ENCODE results near the gene EIF5A2. TPM values are rescaled to one million over a fixed set of nuclear protein-coding genes. Genes with fewer than 3 reads are reported as not detected.
"Not testable (repeated sequence)": the region's sequence is repeated elsewhere in the genome, so short reads cannot be mapped to it uniquely, and the experiment has no call there.

EIF5A2 gene
- polyA plus RNA-seq, 4 donors, result 4.2 to 9.1 (median 6.9) TPM

GRCh38 chr3:170897199-170897598 is 11.2 kb downstream of the EIF5A2 start:
- DNase-seq (ENCODE audit: low read depth in 4 of 4, low spot score in 2 of 4), result not testable (repeated sequence)

GRCh38 chr3:170896781-170897180 is 11.7 kb downstream of the EIF5A2 start:
- DNase-seq (ENCODE audit: low read depth in 4 of 4, low spot score in 2 of 4), result no peak

- not testable (repeated sequence) for DNase-seq (ENCODE audit: low read depth in 4 of 4, low spot score in 2 of 4)
These were observed 12.1 kb downstream of the EIF5A2 start for GRCh38 chr3:170896333-170896732.

DNA sequence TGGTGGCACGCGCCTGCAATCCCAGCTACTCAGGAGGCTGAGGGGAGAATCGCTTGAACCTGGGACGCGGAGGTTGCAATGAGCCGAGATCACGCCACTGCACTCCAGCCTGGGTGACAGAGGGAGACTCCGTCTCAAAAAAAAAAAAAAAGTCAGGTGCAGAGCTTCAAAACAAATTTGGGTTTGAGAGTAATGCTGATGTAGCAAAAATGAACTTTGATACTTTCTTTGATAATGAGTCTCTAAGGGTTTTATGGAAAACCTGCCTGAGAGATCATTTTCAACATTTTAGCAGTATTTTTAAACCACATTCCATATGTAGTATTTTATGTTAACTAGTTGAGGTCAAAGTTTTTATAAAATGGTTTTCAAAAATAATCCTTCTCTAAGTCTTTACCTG is 14.5 kb downstream of the EIF5A2 start:
- no peak for DNase-seq (ENCODE audit: low read depth in 4 of 4, low spot score in 2 of 4)

GRCh38 chr3:170889630-170890029 is 18.8 kb downstream of the EIF5A2 start:
- DNase-seq (ENCODE audit: low read depth in 4 of 4, low spot score in 2 of 4), result no peak

- DNase-seq (ENCODE audit: low read depth in 4 of 4, low spot score in 2 of 4), result no peak
These were observed 19.3 kb downstream of the EIF5A2 start for GRCh38 chr3:170889132-170889531.

GRCh38 chr3:170884109-170884930 is 24.1 kb downstream of the EIF5A2 start:
- DNase-seq (ENCODE audit: low read depth in 4 of 4, low spot score in 2 of 4), result not testable (repeated sequence)

DNA sequence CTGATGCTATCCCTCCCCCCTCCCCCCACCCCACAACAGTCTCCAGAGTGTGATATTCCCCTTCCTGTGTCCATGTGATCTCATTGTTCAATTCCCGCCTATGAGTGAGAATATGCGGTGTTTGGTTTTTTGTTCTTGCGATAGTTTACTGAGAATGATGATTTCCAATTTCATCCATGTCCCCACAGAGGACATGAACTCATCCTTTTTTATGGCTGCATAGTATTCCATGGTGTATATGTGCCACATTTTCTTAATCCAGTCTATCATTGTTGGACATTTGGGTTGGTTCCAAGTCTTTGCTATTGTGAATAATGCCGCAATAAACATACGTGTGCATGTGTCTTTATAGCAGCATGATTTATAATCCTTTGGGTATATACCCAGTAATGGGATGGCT is 29.7 kb downstream of the EIF5A2 start:
- not testable (repeated sequence) for DNase-seq (ENCODE audit: low read depth in 4 of 4, low spot score in 2 of 4)

GRCh38 chr3:170877311-170877710 is 31.1 kb downstream of the EIF5A2 start:
- DNase-seq (ENCODE audit: low read depth in 4 of 4, low spot score in 2 of 4), result not testable (repeated sequence)

DNA sequence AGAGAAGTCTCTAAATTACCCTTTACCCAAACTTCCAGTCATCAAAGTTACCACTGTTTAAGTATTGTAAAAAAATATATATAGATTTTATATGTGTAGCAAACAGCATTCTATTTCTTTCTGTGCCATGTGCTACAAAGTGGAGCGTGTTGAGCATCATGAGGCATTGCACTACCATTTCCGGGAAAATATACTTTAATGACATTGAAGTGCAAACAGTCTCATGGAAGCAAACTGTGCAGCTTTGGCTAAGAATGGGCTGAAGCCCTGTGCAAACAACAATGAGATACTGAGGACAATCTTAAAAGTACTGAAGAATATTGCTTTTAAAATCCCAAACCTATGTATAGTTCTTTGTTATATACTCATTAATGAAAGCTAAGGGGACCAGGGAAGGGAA is 31.9 kb downstream of the EIF5A2 start:
- DNase-seq (ENCODE audit: low read depth in 4 of 4, low spot score in 2 of 4), result no peak

DNA sequence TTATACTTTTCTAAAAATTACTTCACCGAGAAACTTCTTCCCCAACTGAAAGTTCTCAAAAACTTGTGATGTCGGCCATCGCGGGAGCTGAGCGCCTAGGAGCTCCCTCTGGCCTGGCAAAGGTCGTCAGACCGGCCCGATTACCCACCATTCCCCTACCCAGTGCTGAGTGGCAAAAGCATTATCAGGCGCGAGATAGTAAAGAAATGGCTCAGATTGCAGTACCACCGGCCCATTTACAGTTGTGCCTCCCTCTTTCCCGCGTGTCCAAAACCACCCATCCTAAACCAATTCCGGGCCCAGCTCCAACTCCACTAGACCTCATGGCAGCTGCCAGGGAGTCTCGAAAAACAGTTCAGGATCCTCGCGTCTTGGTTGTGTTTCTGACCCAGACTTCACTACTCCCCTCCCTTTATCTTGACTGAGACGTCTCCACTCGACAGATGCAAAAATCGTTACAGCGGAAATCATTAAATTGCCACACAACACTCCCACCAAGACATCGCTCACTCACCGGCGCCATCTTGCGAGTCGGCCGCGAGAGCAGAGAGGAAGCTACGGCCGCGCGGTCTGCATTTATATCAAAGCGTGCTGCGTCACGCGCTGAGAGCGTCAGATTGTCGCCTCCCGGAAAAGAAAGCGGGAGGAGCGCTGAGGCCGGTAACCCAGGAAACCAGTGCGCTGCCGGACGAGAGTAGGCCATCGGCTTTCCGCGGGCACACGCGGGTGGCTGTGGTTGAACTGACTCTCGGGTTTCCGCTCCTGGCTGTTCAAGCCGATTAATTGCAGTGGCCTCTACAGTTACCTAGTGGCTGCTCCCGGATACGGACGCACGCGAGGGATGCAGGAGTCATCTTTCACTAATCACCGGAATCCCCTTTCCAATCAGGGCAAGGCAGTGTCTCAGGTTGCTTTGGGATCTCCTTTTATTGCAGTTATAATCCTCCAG is 38.5 kb downstream of the EIF5A2 start, which contains the start of gene RPL22L1:
Gene RPL22L1 (minus strand): TSS at position 551 of the 949 bp plus-strand sequence. CDS start 28 bp downstream, at position 523.
- peak; percentile 93 to 96 (median 94) for DNase-seq (ENCODE audit: low read depth in 4 of 4, low spot score in 2 of 4)

- DNase-seq (ENCODE audit: low read depth in 4 of 4, low spot score in 2 of 4), result no peak
These were observed 39.2 kb downstream of the EIF5A2 start for GRCh38 chr3:170869239-170869590.

GRCh38 chr3:170868577-170869238 is 39.7 kb downstream of the EIF5A2 start:
- DNase-seq (ENCODE audit: low read depth in 4 of 4, low spot score in 2 of 4), result no peak

GRCh38 chr3:170867143-170867937 is 41.1 kb downstream of the EIF5A2 start:
- DNase-seq (ENCODE audit: low read depth in 4 of 4, low spot score in 2 of 4), result no peak

GRCh38 chr3:170866499-170866898 is 41.9 kb downstream of the EIF5A2 start:
- no peak for DNase-seq (ENCODE audit: low read depth in 4 of 4, low spot score in 2 of 4)

- DNase-seq (ENCODE audit: low read depth in 4 of 4, low spot score in 2 of 4), result no peak
These were observed 43.0 kb downstream of the EIF5A2 start for GRCh38 chr3:170865209-170866094.

GRCh38 chr3:170864525-170865208 is 43.8 kb downstream of the EIF5A2 start:
- no peak for DNase-seq (ENCODE audit: low read depth in 4 of 4, low spot score in 2 of 4)

DNA sequence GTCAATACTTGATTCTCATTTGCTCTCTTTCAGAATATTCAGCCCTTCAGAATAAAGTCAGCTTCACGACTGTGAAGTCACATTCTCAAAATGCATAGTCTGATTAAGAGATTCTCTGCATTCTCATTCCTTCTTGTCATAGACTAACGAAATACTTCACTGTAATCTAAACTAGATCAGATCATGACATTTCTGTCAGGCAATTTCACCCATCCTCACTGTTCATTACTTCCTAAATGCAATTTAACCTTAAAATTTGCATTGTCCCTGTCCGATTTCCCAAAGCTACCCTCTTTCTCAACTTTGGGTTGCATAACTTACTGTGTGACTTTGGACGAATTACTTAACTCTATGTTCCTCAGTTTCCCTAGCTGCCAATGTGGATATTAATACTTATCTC is 44.6 kb downstream of the EIF5A2 start:
- no peak for DNase-seq (ENCODE audit: low read depth in 4 of 4, low spot score in 2 of 4)
